NT2/D1 (cell line): ENCODE results near the gene TTC3.

ENCODE experiments used
- SUZ12 ChIP-seq: IDR thresholded peaks from 2 replicates; pipeline ENCODE4 v1.6.1; 2011; ENCODE audit not compliant: insufficient read length, insufficient read depth; ENCODE audit errors: extremely low read depth
- YY1 ChIP-seq: IDR thresholded peaks from 2 replicates; pipeline ENCODE4 v1.6.1; 2011; ENCODE audit not compliant: insufficient read length, insufficient read depth
- ZNF274 ChIP-seq: IDR thresholded peaks from 2 replicates; pipeline ENCODE4 v1.6.1; 2011; ENCODE audit warnings: mild to moderate bottlenecking, low read depth, low read length

DNA sequence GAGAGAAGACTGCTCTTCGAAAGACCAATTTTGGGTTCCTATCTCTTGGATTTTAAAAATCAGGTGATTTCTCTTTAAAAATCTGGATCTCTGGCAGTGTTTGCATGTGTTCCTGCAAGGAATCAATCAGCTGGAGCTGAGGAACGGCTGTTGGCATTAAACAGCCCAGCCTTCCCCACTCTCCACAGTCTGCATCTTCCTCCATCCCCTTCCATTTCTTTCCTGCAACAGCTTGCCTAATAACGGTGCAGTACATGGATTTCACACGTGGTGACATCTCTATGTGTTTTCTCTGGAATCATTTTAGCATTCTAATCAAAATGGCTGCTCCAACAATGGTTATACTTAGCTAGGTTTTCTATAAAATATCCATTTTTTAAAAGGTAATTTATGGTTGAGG lies 46.6 kb upstream of the TTC3 start:
- no peak for TF ChIP-seq YY1
- TF ChIP-seq ZNF274, result no peak
- TF ChIP-seq SUZ12, result no peak
